Esophagus mucosa (tissue), 1 donor: Measurements from ENCODE around the gene SHANK1. TPM values are rescaled to one million over a fixed set of nuclear protein-coding genes. Genes with fewer than 3 reads are reported as not detected.

Source experiments
- ATAC-seq: fragments of 200-7000 bp; cut with Tn5 transposase; one replicate; pipeline ENCODE4 v1.9.1; 2020
- total RNA-seq: library from RNA; stranded (reverse); gene quantifications from one replicate; pipeline ENCODE4 v1.2.4, GENCODE V29; 2023
- donor health status: DM: yes; HTN: yes; CAD: no.

Gene SHANK1
- total RNA-seq, 1 donor from 2014 or later, result 0.04 TPM

DNA sequence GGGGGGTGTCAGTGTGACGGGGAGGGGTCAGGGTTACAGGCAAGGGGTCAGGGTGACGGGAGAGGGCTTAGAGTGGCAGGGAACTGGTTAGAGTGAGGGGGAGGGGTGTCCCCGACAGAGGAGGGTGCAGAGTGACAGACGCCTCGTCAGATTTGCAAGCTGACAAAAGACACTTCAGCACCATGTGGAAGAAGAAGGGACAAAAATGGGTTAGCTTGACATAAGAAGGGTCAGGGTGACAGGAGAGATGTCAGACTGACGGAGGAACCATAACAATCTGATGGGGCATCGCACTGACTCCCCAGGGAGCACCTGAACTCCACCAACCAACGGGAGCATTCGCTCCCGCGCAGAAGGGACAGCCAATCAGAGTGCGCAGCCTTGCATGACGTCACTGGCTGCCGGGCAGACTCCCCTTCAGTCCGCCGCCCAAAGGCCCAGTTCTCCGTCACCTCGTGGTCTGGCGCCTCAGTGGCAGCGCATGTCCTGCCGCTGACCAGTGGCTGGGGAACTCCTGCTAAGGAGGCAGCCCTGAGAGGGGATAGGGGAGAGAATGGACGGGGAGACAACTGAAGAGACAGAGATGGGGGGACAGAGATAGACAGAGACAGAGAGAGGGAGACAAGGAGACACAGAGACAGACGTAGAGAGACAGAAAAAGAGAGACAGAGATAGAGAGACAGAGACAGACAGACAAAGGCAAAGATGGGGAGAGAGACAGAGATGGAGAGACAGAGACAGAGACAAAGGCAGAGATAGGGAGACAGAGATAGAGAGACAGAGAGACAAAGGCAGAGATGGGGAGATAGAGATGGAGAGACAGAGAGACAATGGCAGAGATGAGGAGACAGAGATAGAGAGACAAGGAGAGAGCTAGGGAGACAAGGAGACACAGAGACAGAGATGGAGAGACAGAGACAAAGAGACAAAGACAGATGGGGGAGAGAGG is 40.2 kb downstream of the SHANK1 start:
- peak; percentile 77 for ATAC-seq

DNA sequence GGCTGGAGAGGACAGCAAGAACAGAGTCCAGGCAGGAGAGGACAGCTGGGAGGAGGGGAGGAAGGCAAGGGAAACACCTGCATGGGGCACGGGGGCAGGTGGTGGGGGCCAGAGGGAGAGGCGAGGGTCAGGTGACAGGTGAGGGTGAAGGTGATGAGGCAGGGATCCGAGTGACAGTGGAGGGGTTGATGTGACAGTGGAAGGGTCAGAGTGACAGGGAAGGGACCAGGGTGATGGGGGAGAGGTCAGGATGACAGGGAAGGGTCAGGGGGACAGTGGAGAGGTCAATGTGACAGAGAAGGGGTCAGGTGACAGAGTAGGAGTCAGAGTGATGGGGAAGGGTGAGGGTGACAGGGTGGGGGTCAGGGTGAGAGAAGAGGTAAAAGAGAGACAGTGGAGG is 41.3 kb downstream of the SHANK1 start:
- ATAC-seq, result no peak

DNA sequence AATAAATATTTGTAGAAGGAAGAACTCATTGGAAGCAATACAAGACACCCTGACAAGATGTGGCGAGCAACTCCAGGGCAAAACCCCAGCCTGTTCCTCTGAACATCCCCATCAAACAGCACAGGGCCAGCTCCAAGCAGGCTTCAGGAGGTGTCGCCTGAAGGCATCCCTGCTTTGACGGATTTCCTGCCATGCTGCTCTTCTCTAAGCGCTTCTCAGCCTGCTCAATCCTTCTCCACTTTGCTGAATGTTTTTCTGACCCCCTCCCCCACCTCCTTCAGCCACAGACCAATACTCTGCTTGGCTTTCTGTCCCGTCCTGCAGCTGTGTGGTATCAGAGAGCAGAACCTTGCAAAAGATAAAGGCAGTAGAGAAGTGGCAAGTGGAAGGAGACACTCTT is 42.0 kb downstream of the SHANK1 start:
- no peak for ATAC-seq

DNA sequence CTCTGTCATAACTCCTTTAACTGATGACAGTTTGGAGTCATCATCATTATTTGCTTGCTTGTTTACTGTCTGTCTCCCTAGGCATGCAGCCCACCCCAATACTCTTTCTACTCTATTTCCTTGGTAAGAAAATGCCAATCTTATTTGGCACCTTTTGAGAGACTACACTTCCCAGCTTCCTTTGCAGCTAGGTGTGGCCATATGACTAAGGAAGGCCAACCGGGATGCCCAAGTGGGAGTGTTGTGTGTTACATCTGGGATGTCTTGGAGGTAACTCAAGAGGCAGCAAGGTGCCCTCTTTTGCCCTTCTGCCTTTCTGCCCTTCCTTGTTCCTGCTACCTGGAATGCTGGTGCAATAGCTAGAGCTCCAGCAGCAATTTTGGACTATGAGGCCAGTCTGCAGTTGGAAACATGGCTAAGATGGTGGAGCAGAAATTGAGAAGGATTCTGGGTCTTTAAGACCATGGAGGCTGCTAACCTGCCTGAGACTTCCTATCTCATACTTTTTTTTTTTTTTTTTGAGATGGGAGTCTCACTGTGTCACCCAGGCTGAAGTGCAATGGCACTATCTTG is 42.9 kb downstream of the SHANK1 start:
- ATAC-seq, result no peak

DNA sequence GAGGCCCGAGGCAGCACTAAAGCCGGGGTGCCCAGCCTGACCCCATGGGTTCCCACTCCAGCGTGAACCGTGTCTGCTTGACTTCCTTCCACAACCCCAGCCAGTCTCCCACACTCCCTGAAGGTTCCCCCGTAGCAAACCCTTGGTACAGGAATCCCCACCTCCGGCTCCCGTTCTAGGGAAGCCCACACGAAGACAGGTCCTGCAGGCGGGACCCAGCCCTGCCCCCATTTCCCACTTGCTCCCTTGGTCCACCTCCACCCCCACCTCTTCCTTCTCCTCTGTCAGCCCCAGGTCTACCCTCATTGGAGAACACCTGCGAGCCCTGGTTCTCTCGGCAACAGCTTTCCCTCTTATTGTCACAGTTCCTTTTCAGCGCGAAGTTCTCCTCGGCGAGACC is 46.5 kb downstream of the SHANK1 start:
- ATAC-seq, result no peak

DNA sequence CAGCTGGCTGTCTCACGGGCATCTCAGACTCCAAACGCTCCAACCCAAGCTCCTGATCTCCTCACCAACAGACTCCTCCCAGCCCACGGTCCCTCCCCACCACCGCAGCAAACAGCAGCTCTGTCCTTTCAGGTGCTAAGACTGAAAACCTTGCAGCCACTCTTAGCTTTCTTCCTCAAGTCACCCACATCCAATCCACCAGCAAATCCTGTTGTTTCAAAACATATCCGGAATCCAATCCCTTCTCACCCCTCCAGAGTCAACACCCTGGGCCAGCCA is 49.6 kb downstream of the SHANK1 start:
- no peak for ATAC-seq

DNA sequence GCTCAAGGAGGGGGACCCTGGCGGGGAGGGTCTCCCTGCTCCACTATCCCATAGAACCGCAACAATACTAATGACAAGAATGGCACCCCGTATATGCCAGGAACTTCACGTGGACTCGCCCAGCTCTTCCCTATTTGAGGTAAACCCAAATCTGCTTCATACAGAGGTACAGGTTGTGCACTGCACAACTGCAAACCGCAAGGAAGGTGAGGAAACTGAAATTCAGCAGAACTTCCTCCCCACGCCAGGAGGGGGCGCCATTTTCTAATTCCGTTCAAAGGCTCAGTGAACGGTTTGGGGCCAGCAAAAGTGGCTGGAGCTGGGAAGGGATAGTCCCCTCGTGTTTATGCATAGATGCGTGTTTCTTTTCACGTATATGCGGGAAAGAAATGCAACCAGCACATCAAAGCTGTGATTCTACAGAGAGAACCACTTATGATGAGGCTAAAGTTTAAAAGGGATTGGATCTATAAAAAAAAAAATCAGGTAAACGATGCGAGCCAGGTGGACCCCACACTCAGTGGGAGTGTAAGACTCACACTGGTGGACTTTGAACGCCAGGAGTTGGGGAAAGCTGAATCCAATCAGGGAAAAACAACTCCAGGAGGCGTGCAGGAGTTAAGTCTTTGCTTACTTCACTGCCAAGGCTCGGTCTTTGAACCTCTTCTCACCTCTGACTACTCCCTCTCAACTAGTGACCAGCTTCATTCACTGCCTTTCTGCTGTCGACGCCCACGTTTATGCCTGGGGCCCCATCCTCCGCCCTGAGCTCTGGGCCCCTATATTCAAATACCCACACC is 50.1 kb downstream of the SHANK1 start:
- no peak for ATAC-seq

DNA sequence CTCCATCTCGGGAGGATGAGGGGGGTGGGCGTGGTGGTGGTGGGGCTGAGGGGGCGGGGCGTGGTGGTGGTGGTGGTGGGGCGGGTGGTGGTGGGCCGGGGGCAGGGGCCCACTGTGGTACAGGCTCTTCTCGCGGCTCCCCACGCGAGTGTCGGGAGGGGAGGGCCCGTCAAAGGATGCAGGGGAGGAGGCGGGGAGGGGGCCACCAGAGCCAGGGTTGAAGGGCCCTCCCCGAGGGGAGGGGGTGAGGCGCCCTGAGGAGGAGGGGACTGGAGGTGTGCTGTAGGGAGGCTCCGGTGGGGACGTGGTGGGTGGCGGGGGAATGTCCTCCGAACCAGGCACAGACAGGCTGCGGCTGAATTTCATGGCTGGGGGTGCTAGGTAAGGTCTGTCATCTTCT is 50.7 kb downstream of the SHANK1 start:
- no peak for ATAC-seq

DNA sequence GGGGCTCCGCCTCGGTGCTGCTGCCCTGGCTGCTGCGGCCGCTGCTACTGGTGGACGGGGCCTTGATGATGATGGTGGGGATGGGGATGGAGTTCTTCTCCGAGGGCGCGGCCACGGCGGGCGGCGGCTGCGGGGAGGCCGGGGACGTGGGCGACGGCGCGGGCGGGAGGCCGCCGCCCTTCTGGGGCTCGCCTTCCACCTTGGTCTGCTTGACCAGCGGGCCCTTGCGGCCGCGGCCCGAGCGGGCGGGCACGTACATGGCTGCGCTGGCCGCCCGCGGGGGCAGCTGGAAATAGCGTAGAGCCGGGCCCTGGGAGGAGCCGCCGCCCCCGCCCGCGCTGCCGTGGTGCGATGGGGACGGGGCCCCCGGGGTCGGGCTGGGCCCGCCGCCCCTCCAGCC is 51.2 kb downstream of the SHANK1 start:
- no peak for ATAC-seq

DNA sequence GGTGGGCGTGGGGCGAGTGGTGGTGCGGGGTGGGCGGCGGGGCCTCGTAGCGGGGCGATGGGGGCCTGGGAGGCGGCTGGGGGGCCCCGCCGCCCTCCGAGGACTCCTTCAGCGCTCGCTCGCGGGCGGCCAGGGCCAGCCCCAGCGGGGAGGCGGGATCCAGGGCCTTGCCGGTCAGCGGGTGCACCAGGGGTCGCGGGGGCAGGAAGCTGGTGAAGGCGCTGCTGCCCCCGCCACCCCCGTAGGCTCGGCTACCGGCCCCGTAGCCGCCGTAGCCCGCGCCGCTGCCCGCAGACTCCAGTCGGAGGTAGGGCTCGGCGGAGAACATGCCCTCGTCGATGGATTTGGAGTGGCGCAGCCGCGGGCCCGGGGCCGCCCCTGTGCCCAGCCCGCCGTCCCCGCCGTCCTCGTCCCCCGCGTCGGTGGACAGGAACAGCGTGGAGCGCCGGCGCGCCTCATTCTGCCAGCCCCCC is 51.8 kb downstream of the SHANK1 start:
- no peak for ATAC-seq

DNA sequence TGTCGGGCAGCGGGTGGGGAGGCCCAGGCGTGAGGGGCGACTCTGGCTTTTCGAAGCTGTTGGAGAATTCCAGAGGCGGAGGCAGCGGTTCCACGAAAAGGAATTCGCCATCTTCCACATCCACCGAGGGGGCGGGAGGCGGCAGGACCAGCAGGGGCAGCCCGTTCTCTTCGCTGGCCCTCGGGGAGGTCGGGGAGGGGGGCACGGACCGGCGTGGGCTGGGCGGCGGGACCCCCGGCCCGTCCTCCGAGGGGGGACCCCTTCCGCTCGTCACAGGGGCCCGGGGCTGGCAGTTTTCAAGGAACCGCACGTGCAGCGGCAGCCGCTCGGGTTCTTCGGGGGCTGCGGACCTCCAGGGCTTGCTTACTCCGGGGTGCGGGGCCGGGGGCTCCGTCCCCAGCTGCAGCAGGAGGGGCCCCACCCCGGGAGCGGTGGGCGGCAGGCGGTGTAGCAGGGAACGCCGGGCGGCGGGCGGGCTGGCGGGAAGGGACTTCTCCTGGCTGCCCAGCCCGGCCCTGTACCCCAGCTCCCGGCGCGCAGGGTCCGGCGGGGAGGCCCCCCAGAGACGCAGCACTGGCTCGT is 52.3 kb downstream of the SHANK1 start:
- ATAC-seq, result no peak

DNA sequence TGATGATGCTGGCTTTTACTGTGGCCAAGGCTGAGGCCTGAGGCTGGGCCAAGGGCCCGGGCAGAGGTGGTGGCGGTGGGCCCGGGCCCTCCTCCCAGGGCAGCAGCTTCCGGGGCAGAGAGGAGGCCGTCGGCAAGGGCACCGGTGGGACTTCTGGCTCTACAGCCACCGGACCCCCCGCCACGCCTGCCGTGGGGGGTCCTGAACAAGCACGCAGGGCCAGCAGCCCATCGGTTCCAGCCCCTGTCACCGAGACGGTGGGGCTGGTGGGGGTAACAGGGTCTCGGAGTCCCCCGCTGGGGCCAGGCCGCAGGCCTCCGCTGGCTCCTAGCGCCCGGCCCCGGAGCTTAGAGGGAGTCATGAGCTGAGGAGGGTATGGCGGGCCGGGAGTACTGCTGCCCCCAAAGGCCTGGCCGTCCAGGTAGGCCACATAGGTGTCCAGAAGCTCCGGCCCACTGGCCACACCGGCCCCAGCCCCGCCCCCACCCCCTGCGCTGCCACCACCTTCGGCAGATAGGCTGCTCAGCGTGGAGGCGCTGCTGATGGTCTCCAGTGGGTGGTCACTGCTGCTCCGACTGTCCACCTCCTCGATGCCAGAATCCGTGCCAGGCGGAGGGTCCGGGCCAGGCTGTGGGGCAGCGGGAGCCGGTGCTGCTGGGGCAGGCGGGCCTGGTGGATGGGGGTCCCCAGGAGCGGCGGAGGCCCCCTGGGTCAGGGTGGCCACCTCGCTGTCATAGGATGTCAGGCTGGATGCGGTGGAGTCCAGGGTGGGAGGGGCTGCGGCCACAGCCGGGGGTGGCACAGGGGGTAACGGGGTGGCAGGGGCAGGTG is 53.0 kb downstream of the SHANK1 start:
- peak; percentile 17 for ATAC-seq

DNA sequence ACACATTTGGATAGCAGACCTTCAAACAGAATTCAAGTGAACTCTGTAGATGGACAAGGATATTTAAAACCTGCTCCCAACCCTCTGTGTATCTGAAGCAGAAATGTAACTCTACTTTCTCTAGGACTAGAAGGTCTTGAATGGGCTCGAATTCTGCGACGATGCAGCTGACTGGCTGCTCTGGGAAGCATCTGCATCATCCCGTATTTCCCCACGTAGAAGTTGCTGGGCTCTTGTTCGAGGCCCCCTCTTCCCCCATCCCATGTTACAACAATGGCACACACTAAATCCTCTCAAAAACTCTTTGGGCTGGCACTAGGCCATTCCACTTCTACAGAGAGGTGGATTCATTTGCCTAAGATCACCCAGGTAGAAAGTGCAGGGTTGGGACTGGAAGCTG is 55.4 kb downstream of the SHANK1 start:
- no peak for ATAC-seq

DNA sequence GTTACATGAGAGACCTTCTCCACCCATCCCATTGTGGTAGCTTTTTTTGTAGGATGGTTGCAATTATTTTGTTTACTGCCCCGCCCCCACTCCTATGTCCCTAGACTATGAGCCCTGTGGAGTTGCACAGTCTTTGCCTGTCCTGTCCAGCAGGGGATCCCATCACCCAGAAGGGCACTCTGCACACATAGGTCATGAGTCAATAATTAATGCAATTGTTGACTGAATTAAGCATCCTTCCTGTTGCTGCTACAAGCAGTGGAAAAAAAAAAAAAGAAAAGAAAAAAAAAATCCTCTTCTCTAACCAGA is 56.2 kb downstream of the SHANK1 start:
- ATAC-seq, result no peak

DNA sequence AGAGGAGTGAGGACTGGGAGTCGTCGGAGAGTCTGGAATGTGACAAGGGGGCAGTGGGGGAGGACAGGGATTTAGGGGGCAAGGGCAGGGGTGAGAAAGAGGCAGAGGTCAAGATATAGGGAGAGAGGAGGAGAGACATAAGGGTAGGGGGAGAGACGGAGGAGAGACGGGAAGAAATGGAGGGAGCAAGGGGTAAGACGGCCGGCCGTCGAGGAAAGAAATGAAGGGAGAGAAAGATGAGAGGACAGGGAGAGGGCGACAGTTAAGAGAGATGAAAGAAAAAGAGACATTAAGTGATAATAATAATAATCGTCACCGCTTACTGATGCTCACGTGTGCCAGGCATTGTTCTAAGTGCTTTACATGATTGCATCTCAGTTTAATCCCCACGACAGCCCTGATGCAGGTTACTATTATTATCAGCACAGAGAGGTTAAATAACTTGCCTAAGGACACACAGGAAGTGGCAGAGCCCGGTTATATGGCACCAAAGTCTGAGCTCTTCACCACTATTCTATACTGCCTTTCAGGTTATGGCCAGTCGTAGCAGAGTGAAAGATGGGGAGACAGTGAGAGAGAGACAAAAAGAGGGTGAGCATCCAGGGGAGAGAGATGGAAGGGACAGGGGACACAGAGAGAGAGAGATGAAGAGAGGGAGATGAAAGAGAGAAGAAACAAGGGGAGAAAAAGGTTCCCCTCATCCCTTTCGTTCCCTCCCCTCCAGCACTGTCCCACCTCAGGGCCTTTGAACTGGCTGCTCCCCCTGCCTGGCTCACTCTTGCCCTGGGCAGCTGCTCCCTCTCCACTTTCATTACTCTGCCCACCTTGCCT is 56.7 kb downstream of the SHANK1 start:
- no peak for ATAC-seq

DNA sequence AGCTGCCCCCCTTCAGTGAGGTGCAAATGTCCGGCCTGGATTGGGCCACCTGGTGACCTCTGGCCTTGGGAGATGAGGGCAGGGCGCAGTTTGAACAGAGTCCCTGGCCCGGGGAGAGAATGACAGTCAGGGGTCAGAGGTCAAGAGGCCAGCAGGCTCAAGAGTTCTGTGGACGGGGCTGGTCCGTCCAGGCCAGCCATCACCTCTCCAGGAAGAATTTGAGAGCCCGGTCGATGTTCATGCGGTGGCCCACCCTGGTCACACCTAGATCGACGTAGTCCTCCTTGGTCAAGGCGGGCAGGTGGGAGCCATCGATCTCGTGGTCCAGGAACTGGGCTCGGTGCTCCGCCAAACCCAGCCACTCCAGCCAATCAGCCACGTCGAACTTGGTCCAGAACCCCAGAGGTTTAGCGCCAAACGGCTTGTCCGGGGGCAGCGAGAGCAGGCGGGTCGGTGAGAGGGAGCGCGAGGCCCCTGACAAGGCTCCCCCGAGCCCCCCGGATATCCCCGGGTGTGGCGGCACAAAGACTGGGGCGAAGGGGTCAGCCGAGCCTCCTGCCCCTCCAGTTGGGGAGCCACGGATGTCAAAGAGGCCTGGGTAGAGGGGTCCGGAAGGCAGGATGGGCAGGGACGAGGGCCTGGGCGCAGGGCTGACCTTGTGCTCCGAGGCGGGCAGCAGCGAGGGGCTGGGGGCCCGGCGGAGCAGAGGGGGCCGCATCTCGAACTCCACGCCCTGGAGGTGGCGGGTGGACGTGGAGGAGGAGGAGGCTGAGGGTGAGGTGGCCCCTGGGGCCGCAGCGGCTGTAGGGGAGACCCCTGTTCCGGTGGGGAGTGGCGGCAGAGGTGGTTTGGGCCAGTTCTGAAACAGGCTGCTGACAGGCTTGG is 57.6 kb downstream of the SHANK1 start:
- no peak for ATAC-seq

DNA sequence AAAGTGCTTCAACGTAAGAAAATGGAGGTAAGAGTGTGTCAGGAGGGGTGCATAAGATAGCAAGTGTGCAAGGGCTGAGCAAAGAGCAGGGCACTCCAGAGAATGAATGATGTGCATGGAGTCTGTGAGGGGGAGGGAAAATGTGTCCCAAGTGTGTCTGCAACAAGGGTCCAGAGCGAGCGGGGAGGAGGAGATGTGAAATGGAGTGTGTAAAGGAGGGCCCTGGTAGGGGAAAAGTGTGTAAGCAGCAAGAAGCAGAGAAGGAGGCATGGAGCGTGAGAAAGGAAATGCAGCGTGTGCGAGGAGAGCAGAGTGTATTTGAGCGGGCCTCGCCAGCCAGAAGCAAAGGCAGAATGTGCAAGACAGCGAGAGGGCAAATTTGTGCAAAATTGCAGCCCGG is 58.6 kb downstream of the SHANK1 start:
- no peak for ATAC-seq

DNA sequence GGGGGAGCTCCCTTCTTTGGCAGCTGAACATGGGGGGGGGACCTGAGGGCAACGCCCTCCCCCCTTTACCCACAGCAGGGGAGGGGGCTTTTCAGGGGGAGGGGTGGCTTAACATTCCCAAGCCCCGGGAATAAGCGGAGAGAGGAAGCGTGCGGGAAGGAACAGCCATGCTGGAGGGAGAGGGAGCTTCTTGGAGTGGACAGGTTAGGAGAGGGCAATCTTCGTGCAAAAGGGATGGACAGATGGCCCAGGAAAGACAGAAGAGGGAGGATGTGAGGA is 59.6 kb downstream of the SHANK1 start:
- ATAC-seq, result no peak

DNA sequence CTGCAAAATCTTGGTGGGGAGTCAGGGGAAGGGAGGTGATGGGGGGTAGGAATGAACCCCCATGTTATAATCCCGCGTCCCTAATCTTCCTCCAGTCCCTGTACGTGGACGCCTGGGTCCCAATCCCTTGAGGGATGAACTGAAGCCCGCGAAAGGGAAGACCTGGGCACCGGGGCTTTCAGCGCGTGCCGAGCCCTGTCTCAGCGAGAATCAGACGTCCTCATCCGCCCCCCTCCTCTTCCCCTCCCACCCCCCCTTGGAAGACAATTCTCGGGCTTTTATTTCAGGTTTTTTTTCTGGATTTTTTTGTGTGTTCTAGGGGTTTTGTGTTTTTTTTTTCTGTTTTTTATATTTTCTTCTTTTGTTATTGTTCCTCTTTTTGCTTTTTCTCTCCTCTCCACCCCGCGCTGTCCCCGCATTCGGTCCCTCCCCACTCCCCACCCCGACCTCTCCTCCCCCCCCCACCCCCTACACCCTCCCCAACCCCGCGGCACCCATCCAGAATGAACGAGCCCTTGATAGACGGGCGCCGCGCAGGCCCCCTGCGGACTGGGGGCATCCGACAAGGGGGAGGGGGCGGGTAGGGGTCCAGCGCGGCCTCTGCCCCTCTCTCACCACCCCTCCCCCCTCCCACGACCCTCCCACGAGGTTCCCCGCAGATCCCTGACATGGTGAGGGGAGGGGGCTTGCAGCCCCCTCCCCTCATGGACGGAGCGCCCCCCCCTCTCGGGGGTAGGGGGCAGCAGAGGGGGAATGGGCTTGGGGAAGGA is 60.1 kb downstream of the SHANK1 start:
- no peak for ATAC-seq
